NCI-H128 (cell line): ENCODE measurements around the gene HASPIN.
"Not testable (repeated sequence)": the region's sequence is repeated elsewhere in the genome, so short reads cannot be mapped to it uniquely, and the experiment has no call there.

ENCODE experiments used
- DNase-seq: peaks from one replicate; lab custom pipeline; 2025; ENCODE audit not compliant: unreplicated experiment; lab: John Stamatoyannopoulos, UW

HASPIN gene

DNA sequence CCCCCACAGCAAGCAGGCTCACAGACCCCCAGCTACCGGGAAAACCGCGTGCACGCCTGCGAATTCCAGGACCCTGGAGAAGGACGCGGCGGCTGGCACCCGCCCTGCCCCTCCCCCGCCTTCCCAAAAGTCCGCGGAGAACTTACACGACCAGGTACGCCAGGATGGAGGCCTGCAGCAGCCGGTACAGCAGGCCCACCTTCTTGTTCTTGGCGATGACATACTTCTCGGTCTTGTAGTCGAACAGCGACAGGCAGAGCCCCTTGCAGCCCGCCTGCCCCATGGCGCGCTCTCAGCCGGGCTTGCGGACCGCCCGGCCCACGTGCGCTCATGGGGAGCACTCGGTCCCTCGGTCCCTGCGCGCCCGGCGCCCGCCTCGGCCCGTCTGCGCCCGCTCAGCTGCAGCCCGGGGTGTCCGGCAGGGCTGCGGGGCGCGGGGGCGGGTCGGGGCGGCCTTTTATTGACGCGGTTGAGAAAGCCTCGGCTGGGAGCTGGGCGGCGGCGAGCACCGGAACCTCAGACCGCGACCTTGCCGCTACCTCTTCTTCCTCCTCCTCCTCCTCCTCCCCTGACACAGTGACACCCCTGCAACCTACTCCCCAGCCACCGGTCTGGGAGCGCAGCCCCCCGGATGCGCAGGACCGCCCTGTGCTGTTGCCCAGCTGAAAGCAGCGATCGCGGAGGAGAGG is 27.8 kb upstream of the HASPIN start, which contains the start of gene P2RX5:
TSS of gene P2RX5 (minus strand) at position 433 of the 689 bp plus-strand sequence. CDS start at position 283, 150 bp downstream.
- DNase-seq, result no peak

DNA sequence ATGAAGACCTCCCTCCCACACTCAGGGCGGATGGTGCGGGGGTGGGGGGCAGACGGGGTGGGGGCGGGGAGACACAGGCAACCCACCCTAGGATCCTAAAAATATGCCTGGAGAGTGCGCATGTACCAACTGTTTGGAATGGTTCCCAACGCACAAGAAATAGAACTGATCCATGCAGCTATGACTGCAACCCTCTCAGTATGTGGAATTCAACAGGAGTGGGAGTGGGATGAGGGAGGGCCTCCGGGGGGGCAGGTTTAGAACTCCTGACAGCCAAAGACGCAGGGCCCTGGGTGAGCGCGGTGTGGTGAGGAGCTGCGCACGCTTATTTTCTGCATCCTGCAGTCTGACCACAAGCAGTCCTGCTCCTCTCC is 26.6 kb upstream of the HASPIN start:
- DNase-seq, result no peak

DNA sequence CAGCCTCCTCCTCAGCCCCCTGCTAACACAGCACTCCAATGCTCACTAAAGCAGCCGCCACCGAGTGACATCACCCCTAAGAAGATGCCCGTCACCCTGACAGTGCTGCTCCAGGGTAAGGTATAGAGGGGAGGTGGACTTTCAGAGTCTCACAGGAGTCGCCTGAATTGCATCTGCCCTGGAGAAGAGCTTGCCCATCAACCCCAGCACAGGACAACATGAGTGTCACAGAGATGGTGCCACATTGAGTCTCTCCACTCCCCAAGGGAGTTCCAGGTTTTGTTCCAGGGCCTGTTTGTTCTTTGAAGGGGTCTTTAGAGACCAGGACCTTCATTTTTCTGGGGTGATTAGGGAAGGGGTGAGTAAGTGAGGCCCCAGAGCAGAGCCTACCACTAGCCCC is 25.6 kb upstream of the HASPIN start:
- DNase-seq, result no peak

DNA sequence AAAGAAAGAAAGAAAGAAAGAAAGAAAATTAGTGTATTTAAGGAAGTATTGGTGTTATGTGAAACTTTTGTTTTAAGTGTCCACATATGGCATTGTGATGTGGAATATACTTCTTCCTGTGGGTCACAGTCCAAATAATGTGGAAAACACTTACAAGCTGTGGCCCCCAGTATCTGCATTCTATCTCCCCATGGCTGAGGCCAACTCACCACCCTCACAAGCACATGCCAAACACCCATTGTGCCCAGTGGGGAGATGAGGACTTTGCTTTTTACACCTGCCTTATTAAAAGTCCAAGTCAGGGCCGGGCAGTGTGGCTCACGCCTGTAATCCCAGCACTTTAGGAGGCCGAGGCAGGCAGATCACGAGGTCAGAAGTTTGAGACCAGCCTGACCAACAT is 23.8 kb upstream of the HASPIN start:
- no peak for DNase-seq

DNA sequence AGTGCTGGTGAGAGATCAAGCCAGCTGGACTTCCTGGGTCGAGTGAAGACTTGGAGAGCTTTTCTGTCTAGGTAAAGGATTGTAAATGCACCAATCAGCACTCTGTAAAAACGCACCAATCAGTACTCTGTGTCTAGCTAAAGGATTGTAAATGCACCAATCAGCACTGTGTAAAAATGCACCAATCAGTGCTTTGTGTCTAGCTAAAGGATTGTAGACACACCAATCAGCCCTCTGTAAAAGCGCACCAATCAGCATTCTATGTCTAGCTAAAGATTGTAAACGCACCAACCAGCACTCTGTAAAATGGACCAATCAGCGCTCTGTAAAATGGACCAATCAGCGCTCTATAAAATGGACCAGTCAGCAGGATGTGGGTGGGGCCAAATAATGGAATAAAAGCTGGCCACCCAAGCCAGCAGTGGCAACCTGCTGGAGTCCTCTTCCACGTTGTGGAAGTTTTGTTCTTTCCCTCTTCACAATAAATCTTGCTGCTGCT is 21.6 kb upstream of the HASPIN start:
- DNase-seq, result not testable (repeated sequence)

DNA sequence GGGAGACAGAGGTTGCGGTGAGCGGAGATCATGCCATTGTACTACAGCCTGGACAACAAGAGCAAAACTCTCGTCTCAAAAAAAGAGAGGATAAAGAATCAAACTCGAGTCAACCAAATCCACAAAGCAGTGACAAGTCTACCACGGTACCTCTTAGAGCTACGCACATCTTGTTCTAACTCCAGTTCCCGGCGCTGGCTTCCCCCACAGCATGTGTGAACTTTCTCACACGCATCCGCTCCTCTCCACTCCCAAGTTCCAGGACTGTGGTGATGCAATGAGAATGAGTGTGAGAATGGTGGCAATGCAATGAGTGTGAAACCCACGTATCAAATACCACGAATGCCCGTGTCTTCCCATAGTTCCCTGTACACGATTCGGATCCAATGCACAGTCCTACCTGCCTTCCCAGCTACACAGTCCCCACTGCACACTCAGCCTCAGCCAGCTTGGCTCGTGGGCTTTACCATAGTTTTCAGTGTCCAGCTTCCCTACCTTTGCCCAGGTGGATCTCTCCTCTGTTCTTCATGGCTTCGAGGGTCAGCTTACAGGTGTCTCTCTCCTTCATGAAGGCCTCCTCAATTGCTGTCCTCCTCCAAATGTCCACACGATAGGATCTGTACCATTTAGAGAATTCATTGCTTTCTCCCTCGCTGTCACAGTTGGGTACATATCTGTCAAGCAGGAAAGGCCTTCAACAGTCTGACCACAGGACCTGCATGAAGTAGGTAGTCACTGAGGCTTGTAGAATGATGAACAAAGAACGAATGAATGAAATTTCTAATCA is 18.6 kb upstream of the HASPIN start:
- no peak for DNase-seq

DNA sequence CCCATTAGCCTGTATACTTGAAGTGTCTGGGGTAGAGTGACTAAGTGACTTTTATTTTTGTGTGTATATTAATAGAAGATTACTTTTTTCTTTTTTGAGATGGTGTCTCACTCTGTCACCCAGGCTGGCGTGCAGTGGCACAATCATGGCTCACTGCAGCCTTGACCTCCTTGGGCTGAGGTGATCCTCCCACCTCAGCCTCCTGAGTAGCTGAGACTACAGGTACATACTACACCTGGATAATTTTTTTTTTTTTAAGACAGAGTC is 18.1 kb upstream of the HASPIN start:
- DNase-seq, result not testable (repeated sequence)

DNA sequence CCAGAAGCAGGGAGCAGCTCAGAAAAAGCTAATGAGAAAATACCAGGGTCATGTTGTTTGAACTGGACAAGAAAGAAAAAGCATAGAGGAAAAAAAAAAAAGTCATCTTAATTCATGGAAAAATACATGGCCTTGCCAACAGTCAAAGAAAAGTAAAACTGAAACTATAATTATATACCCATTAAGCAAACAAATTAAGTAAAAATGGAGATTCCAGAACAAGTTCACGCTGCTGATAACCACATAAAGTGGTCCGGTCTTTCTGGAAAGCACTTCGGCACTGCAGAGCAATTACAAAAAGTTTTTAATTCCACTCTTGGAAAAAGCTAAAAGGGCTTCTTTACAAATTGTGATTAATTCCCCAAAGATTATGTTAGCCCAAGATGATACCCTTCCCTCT is 15.3 kb upstream of the HASPIN start:
- DNase-seq, result no peak

DNA sequence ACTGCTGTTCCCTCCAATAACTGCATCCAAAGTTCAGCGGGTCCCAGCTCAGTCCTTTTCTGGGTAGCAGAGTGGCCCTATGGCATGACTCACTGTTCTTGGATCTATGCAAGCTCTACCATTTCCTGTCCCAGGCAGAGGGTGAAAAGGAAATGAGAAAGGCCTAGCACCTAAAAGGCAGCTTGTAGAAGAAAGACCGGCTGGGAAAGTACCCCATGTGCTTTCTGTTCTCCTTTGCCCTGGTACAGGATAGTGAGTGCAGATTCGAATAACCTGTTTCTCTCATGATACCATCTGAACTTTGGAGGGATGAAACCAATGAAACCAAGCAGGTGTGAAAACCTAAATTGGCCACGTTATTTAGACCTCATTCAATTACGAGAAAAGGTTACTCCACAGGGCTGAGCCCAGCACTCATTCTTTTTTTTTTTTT is 12.7 kb upstream of the HASPIN start:
- no peak for DNase-seq

DNA sequence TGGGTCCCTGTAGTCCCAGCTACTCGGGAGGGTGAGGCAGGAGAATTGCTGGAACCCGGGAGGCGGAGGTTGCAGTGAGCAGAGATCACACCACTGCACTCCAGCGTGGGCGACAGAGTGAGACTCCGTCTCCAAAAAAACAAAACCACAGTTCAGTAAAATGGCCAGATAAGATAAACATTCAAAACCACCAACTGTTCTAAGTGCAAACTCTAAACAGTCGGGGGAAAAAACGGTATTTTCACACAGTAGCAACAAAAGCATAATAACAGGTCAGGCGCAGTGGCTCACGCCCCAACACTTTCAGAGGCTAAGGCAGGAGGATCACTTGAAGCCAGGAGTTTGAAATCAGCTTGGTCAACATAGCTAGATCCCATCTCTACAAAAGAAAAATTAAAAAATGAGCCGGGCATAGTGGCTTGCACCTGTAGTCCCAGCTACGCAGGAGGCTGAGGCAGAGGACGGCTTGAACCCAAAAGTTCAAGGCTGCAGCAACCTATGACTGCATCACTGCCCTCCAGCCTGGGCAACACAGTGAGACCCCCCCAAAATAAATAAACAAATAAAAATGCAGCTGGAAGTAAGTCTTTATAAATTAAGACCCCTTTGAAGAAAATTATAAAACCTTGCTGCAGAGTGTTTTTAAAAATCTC is 10.8 kb upstream of the HASPIN start:
- DNase-seq, result no peak

DNA sequence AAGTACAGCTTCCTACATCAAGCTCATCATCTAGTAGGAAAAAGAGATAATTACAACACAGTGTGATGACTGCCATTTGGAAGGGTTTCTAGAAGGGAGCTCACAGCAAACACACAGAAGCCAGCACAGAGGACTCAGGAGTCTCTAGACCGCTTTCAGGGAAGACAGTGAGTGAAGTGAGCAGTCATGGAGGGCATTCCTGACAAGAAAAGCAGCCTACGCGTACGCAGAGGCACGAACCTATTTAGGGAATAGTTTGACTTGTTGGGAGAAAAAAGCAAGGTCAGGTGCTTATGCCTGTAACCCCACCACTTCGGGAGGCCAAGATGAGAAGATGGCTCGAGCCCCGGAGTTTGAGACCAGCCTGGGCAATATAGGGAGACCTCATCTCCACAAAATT is 8.4 kb upstream of the HASPIN start:
- DNase-seq, result no peak

DNA sequence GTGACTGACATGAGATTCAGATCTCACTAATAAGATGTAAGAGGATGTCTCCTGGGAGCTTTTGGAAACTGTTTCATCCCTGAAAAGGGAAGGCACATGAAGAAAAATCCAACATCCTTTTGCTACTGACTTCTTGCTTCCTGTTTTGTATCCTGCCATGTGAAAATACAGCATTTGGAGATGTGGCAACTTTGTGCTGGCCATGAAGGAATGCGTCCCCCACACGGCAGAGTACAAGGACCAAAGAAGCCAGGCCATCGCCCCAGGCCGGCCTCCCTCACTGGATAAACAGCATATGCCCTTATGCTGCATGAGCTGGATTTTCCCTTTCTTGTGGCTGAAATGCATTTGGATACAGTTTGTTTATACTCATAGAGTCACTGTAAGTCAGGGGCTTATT is 5.5 kb upstream of the HASPIN start:
- no peak for DNase-seq

DNA sequence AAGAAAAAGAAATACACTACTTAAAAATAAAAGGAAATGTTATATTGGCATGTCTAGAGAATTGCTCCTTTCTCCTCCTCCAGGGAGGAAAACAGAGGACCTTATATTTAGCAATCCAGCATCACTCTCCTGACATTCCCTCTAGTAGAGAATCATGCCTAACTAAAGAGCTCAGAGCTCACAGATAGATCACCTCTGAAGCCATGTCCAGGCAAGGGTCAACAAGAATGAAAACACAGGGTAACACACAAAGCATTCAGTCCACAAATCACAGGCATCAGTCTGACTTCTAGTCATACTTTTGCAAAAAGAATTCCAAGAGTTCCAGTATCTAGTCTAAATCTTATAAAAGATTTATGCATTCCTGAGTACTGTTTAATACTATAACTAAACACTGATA is 4.4 kb upstream of the HASPIN start:
- DNase-seq, result no peak

DNA sequence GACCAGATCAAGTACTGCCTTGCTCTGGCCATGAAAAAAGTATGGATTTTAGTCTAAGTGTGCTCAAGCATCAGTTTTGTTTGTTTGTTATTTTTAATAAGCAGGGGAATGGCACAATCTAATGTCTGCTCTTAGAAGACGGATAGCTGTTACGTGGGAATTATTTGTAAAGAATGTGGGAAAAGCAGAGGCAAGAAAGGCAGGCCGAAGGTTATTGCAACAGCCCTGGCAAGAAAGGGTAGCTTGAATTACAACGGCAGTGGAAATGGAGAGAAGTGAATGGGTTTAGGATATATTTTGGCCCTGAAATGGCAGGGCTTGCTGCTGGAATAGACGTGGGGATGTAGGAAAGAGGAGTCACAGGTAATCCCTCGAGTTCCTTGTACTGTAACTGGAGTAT is 987 bp upstream of the HASPIN start:
- no peak for DNase-seq

DNA sequence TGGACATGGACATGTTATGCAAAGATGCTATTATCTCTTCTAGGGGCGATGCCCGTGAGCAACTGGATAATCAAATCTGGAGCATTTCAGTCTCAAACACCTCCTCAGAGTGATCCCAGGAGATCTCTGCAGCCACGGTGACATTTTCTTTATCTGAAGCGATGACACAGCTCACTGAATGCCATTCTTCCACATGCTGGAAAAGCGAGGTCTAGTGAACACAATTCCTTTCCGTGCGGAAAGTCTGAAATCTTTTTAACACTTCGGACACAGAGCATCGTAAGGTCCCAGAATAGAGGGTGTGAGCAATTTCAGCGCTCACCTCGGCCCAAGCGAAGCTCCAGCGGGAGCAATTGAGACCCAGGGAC is 531 bp upstream of the HASPIN start:
- DNase-seq, result no peak

DNA sequence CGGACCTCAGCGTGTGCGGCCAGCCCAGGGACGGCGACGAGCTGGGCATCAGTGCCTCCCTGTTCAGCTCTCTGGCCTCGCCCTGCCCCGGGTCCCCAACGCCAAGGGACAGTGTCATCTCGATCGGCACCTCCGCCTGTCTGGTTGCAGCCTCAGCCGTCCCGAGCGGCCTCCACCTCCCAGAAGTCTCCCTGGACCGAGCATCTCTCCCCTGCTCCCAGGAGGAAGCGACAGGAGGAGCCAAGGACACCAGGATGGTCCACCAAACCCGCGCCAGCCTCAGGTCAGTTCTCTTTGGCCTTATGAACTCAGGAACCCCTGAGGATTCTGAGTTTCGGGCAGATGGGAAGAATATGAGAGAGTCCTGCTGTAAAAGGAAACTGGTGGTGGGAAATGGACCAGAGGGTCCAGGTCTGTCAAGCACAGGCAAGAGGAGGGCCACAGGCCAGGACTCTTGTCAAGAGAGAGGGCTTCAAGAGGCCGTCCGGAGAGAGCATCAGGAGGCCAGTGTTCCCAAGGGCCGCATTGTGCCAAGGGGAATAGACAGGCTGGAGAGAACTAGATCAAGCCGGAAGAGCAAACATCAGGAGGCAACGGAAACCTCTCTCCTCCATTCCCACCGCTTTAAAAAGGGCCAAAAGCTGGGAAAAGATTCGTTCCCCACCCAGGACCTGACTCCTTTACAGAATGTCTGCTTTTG is 825 bp downstream of the HASPIN start:
- DNase-seq, result no peak

DNA sequence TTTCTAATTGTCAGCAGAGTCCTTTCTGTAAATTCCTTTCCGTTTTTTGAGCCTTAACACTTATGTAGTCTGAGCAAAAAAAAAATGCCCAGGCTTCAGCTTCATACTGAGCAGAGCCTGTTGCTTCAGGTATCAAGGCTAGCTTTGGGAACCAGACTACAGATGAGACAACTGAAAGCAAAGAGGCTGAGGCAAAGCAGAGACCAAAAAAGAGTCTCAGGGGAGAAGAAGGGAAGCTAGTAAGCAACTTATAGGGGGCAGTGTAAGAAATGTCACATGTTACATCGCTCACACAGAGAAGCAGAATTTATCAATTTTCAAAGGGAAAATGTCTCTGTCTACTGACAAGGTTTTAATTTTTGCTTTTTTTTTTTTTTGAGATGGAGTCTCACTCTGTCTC is 3.3 kb downstream of the HASPIN start:
- DNase-seq, result no peak

DNA sequence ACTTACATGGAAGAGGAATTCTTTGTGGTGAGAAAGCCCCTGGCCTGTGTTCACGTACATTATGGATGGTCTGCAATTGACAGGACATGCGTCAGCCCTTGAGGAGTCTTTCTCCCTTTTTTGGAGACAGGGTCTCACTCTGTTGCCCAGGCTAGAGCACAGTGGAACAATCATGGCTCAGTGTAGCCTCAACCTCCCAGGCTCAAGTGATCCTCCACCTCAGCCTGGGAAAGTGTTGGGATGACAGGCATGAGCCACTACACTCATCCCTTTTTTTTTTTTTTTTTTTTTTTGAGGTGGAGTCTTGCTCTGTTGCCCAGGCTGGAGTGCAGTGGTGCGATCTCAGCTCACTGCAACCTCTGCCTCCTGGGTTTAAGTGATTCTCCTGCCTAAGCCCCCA is 4.4 kb downstream of the HASPIN start:
- not testable (repeated sequence) for DNase-seq

DNA sequence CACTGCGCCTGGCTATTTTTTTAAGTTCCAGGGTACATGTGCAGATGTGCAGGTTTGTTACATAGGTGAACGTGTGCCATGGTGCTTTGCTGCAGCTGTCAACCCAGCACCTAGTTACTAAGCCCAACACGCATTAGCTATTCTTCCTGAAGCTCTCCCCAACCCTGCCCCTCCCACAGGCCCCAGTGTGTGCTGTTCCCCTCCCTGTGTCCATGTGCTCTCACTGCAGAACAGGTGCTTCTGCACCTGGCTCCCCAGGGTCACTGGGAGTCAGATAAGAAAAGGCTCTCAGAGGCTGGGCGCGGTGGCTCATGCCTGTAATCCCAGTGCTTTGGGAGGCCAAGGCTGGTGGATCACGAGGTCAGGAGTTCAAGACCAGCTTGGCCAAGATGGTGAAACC is 6.2 kb downstream of the HASPIN start:
- no peak for DNase-seq

DNA sequence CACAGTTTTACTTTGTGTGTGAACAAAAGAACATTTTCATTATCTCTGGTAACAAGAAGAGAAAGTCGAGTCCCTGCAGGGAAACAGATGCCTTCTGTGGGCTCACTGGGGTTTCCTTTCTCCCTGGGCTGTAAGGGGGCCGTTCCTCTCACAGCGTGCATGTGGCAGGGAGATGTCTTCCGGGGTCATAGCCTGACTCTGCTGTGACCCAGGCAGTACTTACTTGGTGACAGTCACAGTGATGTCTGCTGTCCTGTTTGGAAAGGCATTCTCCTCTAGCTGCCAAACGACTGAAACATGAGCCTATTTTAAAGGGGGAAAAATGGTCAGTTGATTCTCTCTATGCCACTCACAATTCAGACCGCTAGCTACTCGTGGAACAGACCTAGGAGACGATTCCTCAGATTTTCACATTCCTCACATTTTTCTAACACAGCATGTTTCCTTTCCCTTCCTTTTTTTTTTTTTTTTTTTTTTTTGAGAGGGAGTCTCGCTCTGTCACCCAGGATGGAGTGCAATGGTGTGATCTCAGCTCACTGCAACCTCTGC is 7.3 kb downstream of the HASPIN start:
- DNase-seq, result no peak

DNA sequence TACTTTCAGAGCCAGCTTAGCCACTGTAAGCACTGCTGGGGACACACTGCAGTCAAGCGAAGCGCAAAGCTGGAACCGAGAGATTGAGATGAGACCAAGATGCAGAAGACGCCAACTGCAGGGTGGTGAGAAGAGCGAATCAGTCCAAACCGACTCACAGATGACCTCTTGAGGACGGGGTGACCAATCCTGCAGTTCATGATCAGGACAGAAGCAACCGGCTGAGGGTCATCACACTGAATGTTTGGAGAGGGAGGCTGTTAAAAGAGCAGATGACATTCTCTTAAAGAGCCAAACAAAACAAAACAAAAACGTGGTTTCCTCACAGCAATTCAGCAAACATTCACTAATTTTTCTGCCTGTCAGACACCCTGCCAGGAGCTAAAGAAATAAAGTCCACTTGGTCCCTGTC is 8.5 kb downstream of the HASPIN start:
- no peak for DNase-seq
